ENCODE data around the gene OR4D6.
"Not testable (repeated sequence)": the region's sequence is repeated elsewhere in the genome, so short reads cannot be mapped to it uniquely, and the experiment has no call there.

The OR4D6 gene

DNA sequence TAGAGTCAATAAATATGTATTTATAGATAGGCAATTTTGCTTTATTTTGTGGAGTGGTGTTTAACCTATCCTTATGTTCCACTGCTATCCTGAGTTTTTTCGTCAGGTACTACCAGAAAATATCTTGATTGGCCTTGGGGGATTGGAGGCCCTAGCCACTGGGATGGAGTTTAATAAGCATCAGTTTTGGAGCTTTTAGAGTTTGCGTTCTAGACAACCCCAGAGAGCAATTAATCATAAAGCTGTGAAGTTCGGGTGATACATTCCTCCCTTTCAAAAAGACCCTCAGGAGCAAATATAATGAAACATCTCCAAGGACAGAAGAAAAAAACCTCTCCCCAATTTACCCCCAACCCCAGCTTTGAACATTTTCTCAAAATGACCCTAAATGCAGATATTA, 20.6 kb upstream of the OR4D6 start, which contains the start of gene OR5A1:
TSS of gene OR5A1 (plus strand) at position 301 of the 400 bp plus-strand sequence. CDS start 6,700 bp downstream, outside the sequence.
- H3K27ac ChIP-seq (ENCODE audit: low read length) = no peak within 1 kb of the TSS

DNA sequence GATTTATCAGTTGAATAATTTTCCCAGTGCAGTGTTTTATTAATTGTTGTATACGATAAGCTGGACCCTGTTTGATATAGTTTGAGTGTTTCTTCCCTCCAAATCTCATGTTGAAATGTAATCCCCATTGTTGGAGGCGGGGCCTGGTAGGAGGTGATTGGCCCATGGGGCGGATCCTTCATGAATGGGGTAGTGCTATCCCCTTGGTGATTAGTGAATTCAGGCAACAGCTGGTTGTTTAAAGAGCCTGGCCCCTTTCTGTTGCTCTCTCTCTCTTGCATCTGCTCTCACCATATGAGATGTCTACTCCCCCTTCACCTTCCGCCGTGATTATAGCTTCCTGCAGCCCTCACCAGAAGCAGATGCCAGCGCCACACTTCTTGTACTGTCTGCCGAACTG, 19.0 kb upstream of the OR4D6 start:
- Histone ChIP-seq H3K27me3 (ENCODE audit: control insufficient read depth in 1 of 2, insufficient read depth in 2 of 2, low read length in 2 of 2) (no peaks in the 10 kb centered on the region), H3K9ac (ENCODE audit: low read length in 2 of 2) (no peak overlapping the region), H3K4me1 (ENCODE audit: control insufficient read depth, insufficient read depth, low read length) (no peaks in the 10 kb centered on the region), H3K4me3 (ENCODE audit: low read length in 2 of 2) (no peak overlapping the region), H3K9me3 (ENCODE audit: control insufficient read depth in 2 of 2, low read length in 2 of 2) (no peaks in the 10 kb centered on the region), H3K36me3 (ENCODE audit: control insufficient read depth in 2 of 2, insufficient read depth in 2 of 2, low read length in 2 of 2) (no peaks in the 10 kb centered on the region), H3K27ac (ENCODE audit: low read length) (no peak overlapping the region)

More for the DNA sequence above, 20.6 kb upstream of the OR4D6 start, which contains the start of gene OR5A1:
- no peaks in the 10 kb centered on the region for H3K27me3 ChIP-seq (ENCODE audit: control insufficient read depth in 1 of 2, insufficient read depth in 2 of 2, low read length in 2 of 2)
- H3K4me3 ChIP-seq (ENCODE audit: low read length in 2 of 2) = no peak within 1 kb of the TSS
- H3K9me3 ChIP-seq (ENCODE audit: control insufficient read depth in 2 of 2, low read length in 2 of 2) = no peaks in the 10 kb centered on the region
- no peaks in the 10 kb centered on the region for H3K4me1 ChIP-seq (ENCODE audit: control insufficient read depth, insufficient read depth, low read length)
- no peaks in the 10 kb centered on the region for H3K36me3 ChIP-seq (ENCODE audit: control insufficient read depth in 2 of 2, insufficient read depth in 2 of 2, low read length in 2 of 2)
- H3K9ac ChIP-seq (ENCODE audit: low read length in 2 of 2) = no peak within 1 kb of the TSS

DNA sequence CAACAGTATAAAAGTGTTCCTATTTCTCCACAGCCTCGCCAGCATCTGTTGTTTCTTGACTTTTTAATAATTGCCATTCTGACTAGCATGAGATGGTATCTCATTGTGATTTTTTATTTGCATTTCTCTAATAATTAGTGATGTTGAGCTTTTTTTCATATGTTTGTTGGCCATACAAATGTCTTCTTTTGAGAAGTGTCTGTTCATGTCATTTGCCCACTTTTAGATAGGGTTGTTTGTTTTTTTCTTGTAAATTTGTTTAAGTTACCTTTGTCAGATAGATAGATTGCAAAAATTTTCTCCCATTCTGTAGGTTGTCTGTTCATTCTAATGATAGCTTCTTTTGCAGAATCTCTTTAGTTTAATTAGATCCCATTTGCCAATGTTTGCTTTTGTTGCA, 11.1 kb upstream of the OR4D6 start:
- H3K9ac ChIP-seq (ENCODE audit: low read length in 2 of 2); H3K4me1 ChIP-seq (ENCODE audit: control insufficient read depth, insufficient read depth, low read length); H3K27me3 ChIP-seq (ENCODE audit: control insufficient read depth in 1 of 2, insufficient read depth in 2 of 2, low read length in 2 of 2); H3K27ac ChIP-seq (ENCODE audit: low read length); H3K36me3 ChIP-seq (ENCODE audit: control insufficient read depth in 2 of 2, insufficient read depth in 2 of 2, low read length in 2 of 2); H3K9me3 ChIP-seq (ENCODE audit: control insufficient read depth in 2 of 2, low read length in 2 of 2); H3K4me3 ChIP-seq (ENCODE audit: low read length in 2 of 2): not testable (repeated sequence)

DNA sequence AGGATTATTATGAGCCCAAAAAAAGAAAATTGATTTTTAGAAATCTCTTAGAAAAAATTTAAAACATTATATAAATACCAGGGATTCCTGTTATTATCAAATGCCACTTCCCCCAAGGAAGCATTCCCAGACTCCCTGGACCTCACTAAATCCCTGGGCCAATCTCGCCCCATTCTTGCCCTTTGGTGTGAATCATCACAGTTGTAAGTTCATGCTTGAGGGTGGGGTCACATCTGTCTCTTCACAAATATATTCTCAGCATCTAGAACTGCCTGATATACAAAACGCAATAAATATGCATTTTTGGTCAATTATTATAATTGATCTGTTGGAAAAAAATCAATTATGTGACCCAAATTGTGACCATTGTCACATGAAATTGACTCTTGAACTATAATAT, 8.3 kb upstream of the OR4D6 start:
- Histone ChIP-seq H3K27me3 (ENCODE audit: control insufficient read depth in 1 of 2, insufficient read depth in 2 of 2, low read length in 2 of 2) (peaks cover 0 to 2% of the 10 kb centered on the region in 2 donors), H3K27ac (ENCODE audit: low read length) (no peak overlapping the region), H3K9ac (ENCODE audit: low read length in 2 of 2) (no peak overlapping the region), H3K4me1 (ENCODE audit: control insufficient read depth, insufficient read depth, low read length) (no peaks in the 10 kb centered on the region), H3K4me3 (ENCODE audit: low read length in 2 of 2) (no peak overlapping the region), H3K9me3 (ENCODE audit: control insufficient read depth in 2 of 2, low read length in 2 of 2) (no peaks in the 10 kb centered on the region), H3K36me3 (ENCODE audit: control insufficient read depth in 2 of 2, insufficient read depth in 2 of 2, low read length in 2 of 2) (no peaks in the 10 kb centered on the region)

DNA sequence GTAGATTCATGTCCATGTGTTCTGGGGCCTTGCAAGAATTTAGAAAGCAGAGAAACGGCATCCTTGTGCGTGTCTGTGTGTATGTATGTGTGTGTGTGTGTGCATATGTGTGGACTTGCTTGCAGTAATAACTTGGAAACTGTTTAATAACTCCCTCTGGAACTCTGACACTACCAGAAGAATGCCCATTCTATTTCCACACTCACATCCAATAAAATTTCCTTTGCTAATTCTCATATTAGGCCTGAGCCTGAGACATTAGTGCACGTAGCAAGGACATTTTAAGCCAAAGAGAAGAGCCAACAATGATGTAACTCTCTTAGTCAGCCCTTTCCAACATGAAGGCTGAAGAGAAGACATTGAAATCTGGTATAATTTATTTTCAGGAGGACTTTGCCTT, 3.2 kb downstream of the OR4D6 start:
- no peaks in the 10 kb centered on the region for H3K27me3 ChIP-seq (ENCODE audit: control insufficient read depth in 1 of 2, insufficient read depth in 2 of 2, low read length in 2 of 2)
- no peaks in the 10 kb centered on the region for H3K9me3 ChIP-seq (ENCODE audit: control insufficient read depth in 2 of 2, low read length in 2 of 2)
- H3K4me1 ChIP-seq (ENCODE audit: control insufficient read depth, insufficient read depth, low read length) = no peaks in the 10 kb centered on the region
- H3K36me3 ChIP-seq (ENCODE audit: control insufficient read depth in 2 of 2, insufficient read depth in 2 of 2, low read length in 2 of 2) = no peaks in the 10 kb centered on the region
- H3K4me3 ChIP-seq (ENCODE audit: low read length in 2 of 2) = no peak overlapping the region
- no peak overlapping the region for H3K9ac ChIP-seq (ENCODE audit: low read length in 2 of 2)
- H3K27ac ChIP-seq (ENCODE audit: low read length) = no peak overlapping the region

DNA sequence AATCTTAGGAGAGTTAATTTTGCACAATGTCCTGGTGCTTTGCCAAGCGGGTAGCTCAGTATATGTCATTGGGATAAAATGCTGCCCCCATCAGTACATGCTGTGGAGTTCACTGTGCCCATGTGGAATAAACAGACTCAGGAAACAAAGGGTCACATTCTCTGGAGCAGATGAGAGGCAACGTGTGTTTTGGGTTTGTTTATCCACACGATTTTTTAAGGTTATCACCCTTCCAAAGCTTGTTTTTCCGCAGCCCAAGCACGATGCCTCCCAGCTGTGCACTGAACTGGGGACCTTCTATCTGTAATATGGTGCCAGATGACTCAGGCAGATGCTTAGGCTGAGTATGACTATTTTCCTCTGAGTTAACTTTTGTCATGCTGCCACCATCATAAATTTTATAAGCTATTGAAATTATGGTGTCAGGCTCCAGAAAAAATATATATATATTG, 6.5 kb downstream of the OR4D6 start:
- H3K4me1 ChIP-seq (ENCODE audit: control insufficient read depth, insufficient read depth, low read length) = no peaks in the 10 kb centered on the region
- no peak overlapping the region for H3K9ac ChIP-seq (ENCODE audit: low read length in 2 of 2)
- no peaks in the 10 kb centered on the region for H3K9me3 ChIP-seq (ENCODE audit: control insufficient read depth in 2 of 2, low read length in 2 of 2)
- H3K27me3 ChIP-seq (ENCODE audit: control insufficient read depth in 1 of 2, insufficient read depth in 2 of 2, low read length in 2 of 2) = no peaks in the 10 kb centered on the region
- H3K27ac ChIP-seq (ENCODE audit: low read length) = no peak overlapping the region
- H3K4me3 ChIP-seq (ENCODE audit: low read length in 2 of 2) = no peak overlapping the region
- H3K36me3 ChIP-seq (ENCODE audit: control insufficient read depth in 2 of 2, insufficient read depth in 2 of 2, low read length in 2 of 2) = no peaks in the 10 kb centered on the region

DNA sequence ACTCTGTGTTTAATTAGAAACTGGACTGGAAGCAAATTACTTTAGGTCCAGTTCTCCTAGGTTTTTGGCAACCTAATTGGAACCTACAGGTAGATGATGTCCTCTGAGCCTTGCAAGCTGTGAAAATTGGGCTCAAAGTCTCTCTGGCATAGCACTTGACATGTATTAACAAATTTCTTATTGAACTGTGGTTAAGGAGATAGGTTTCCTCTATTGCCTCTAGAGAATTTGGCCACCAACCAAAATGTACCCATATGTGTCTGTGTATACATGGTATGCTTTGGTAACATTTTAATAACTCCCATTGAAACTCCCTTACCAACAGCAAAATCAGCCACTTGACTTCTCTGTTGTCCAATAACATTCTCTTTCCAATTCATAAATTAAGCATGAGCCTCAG, 16.3 kb downstream of the OR4D6 start, which contains the start of gene OR4D10:
TSS of gene OR4D10 (plus strand) at position 301 of the 400 bp plus-strand sequence. CDS start 4,115 bp downstream, outside the sequence.
- no peak within 1 kb of the TSS for H3K4me3 ChIP-seq (ENCODE audit: low read length in 2 of 2)
- H3K27me3 ChIP-seq (ENCODE audit: control insufficient read depth in 1 of 2, insufficient read depth in 2 of 2, low read length in 2 of 2) = no peaks in the 10 kb centered on the region
- no peaks in the 10 kb centered on the region for H3K9me3 ChIP-seq (ENCODE audit: control insufficient read depth in 2 of 2, low read length in 2 of 2)
- no peak within 1 kb of the TSS for H3K9ac ChIP-seq (ENCODE audit: low read length in 2 of 2)
- H3K36me3 ChIP-seq (ENCODE audit: control insufficient read depth in 2 of 2, insufficient read depth in 2 of 2, low read length in 2 of 2) = no peaks in the 10 kb centered on the region
- H3K27ac ChIP-seq (ENCODE audit: low read length) = no peak within 1 kb of the TSS
- no peaks in the 10 kb centered on the region for H3K4me1 ChIP-seq (ENCODE audit: control insufficient read depth, insufficient read depth, low read length)

DNA sequence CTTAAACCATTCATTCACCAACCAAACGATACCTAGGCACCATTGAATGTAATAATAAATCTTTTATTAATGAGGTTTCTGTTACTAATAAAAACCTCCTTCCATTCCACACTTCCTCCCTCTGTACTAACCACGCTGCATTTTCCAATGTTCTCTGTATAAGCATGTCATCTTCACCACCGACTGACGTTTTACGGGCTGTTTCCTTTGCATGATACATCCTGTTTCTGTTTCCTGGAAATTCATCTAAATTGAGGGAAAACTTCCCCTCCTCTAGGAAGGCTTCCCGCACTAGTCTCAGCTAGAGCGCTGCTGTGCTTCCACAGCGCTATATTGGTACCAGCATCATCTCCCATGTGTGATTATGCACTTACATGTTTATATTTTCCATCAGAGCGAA, 18.4 kb downstream of the OR4D6 start:
- Histone ChIP-seq H3K9me3 (ENCODE audit: control insufficient read depth in 2 of 2, low read length in 2 of 2) (no peaks in the 10 kb centered on the region), H3K4me1 (ENCODE audit: control insufficient read depth, insufficient read depth, low read length) (no peaks in the 10 kb centered on the region), H3K4me3 (ENCODE audit: low read length in 2 of 2) (no peak overlapping the region)

DNA sequence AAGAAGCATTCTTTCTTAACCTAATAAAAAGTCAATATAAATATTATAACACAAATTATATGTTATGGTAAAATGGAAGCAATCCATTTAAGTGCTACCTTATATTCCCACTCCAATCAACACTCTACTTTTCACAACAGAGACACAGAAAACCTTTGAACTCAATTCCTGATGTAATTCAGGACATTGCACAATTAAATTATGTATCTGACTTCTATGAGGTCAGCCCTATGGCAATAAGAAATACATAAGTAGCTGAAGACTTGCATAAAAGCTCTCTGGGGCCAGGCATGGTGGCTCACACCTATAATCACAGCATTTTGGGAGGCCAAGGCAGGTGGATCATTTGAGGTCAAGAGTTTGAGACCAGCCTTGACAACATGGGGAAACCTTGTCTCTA, 23.1 kb downstream of the OR4D6 start:
- no peak overlapping the region for H3K9ac ChIP-seq (ENCODE audit: low read length in 2 of 2)
- H3K4me3 ChIP-seq (ENCODE audit: low read length in 2 of 2) = no peak overlapping the region
- no peak overlapping the region for H3K27ac ChIP-seq (ENCODE audit: low read length)
- H3K9me3 ChIP-seq (ENCODE audit: control insufficient read depth in 2 of 2, low read length in 2 of 2) = no peaks in the 10 kb centered on the region
- no peaks in the 10 kb centered on the region for H3K27me3 ChIP-seq (ENCODE audit: control insufficient read depth in 1 of 2, insufficient read depth in 2 of 2, low read length in 2 of 2)
- no peaks in the 10 kb centered on the region for H3K4me1 ChIP-seq (ENCODE audit: control insufficient read depth, insufficient read depth, low read length)
- H3K36me3 ChIP-seq (ENCODE audit: control insufficient read depth in 2 of 2, insufficient read depth in 2 of 2, low read length in 2 of 2) = no peaks in the 10 kb centered on the region

More for the DNA sequence above, 18.4 kb downstream of the OR4D6 start:
- Histone ChIP-seq H3K27me3 (ENCODE audit: control insufficient read depth in 1 of 2, insufficient read depth in 2 of 2, low read length in 2 of 2) (no peaks in the 10 kb centered on the region), H3K27ac (ENCODE audit: low read length) (no peak overlapping the region), H3K36me3 (ENCODE audit: control insufficient read depth in 2 of 2, insufficient read depth in 2 of 2, low read length in 2 of 2) (no peaks in the 10 kb centered on the region), H3K9ac (ENCODE audit: low read length in 2 of 2) (no peak overlapping the region)

DNA sequence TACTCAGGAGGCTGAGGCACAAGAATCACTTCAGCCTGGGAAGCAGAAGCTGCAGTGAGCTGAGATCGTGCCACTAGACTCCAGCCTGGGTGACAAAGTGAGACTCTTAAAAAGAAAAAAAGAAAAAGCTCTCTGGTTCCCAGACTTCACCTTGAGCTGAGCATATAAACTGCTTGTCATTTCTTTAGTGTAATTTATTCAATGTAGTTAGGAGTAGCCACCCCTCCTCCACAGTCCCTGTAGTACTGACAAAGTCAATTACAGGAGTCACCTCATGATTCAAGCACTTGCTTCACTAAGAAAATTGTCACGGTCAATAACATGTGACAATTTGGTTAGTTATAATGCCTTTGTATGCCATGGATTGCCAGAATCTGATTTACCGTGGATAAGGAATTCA, 23.6 kb downstream of the OR4D6 start:
- Histone ChIP-seq H3K9ac (ENCODE audit: low read length in 2 of 2) (no peak overlapping the region), H3K9me3 (ENCODE audit: control insufficient read depth in 2 of 2, low read length in 2 of 2) (no peaks in the 10 kb centered on the region), H3K4me1 (ENCODE audit: control insufficient read depth, insufficient read depth, low read length) (no peaks in the 10 kb centered on the region), H3K27ac (ENCODE audit: low read length) (no peak overlapping the region), H3K36me3 (ENCODE audit: control insufficient read depth in 2 of 2, insufficient read depth in 2 of 2, low read length in 2 of 2) (no peaks in the 10 kb centered on the region), H3K4me3 (ENCODE audit: low read length in 2 of 2) (no peak overlapping the region), H3K27me3 (ENCODE audit: control insufficient read depth in 1 of 2, insufficient read depth in 2 of 2, low read length in 2 of 2) (no peaks in the 10 kb centered on the region)

DNA sequence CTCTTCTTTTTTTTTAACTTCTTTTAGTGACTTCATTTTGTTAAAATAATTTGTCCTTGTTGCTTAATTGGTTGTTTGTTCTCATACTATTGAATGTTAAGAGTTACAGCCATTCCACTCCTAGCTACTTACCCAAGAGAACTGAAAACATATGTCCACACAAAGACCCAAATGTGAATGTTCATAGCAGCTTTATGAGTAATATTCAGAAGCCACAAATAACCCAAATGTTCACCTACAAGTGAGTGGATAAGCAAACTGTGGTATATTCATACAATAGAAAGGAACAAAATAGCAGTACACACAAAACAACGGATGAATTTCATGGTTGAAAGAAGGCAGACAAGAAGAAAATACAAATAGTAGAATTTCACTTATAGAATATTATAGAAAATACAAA, 45.2 kb downstream of the OR4D6 start:
- Histone ChIP-seq H3K27ac (ENCODE audit: low read length) (no peak overlapping the region), H3K9ac (ENCODE audit: low read length in 2 of 2) (no peak overlapping the region), H3K27me3 (ENCODE audit: control insufficient read depth in 1 of 2, insufficient read depth in 2 of 2, low read length in 2 of 2) (peaks cover 2 to 3% of the 10 kb centered on the region in 2 donors), H3K36me3 (ENCODE audit: control insufficient read depth in 2 of 2, insufficient read depth in 2 of 2, low read length in 2 of 2) (no peaks in the 10 kb centered on the region), H3K4me1 (ENCODE audit: control insufficient read depth, insufficient read depth, low read length) (no peaks in the 10 kb centered on the region), H3K9me3 (ENCODE audit: control insufficient read depth in 2 of 2, low read length in 2 of 2) (no peaks in the 10 kb centered on the region), H3K4me3 (ENCODE audit: low read length in 2 of 2) (no peak overlapping the region)
